Measurements from ENCODE around the gene CUL4A.
A peak's percentile ranks its signal among the peaks of the same experiment; 100 is the strongest.
"Not testable (repeated sequence)": the region's sequence is repeated elsewhere in the genome, so short reads cannot be mapped to it uniquely, and the experiment has no call there.

The CUL4A gene

GRCh38 chr13:113292021-113292862, 82.8 kb downstream of the CUL4A start:
- no peak for DNase-seq (ENCODE audit: low spot score)

GRCh38 chr13:113293686-113294085, 84.3 kb downstream of the CUL4A start:
- DNase-seq (ENCODE audit: low spot score): no peak

GRCh38 chr13:113295776-113296175, 86.4 kb downstream of the CUL4A start:
- DNase-seq (ENCODE audit: low spot score): no peak

- DNase-seq (ENCODE audit: low spot score): peak; percentile 97
Measured at GRCh38 chr13:113296823-113297369, 87.5 kb downstream of the CUL4A start, which contains the start of gene LAMP1. Gene LAMP1 (plus strand): TSS chr13:113297239. CDS start chr13:113297435, 196 bp downstream.

GRCh38 chr13:113297370-113298042, 88.1 kb downstream of the CUL4A start:
- no peak for DNase-seq (ENCODE audit: low spot score)

- DNase-seq (ENCODE audit: low spot score): no peak
Measured at GRCh38 chr13:113298043-113298945, 88.9 kb downstream of the CUL4A start.

GRCh38 chr13:113299951-113300350, 90.5 kb downstream of the CUL4A start:
- DNase-seq (ENCODE audit: low spot score): no peak

GRCh38 chr13:113302986-113303385, 93.6 kb downstream of the CUL4A start:
- DNase-seq (ENCODE audit: low spot score): no peak

- no peak for DNase-seq (ENCODE audit: low spot score)
Measured at GRCh38 chr13:113304121-113304520, 94.7 kb downstream of the CUL4A start.

GRCh38 chr13:113305208-113305607, 95.8 kb downstream of the CUL4A start:
- DNase-seq (ENCODE audit: low spot score): no peak

GRCh38 chr13:113307491-113307890, 98.1 kb downstream of the CUL4A start:
- DNase-seq (ENCODE audit: low spot score): no peak

- DNase-seq (ENCODE audit: low spot score): no peak
Measured at GRCh38 chr13:113309473-113309872, 100.1 kb downstream of the CUL4A start.

GRCh38 chr13:113314112-113314511, 104.7 kb downstream of the CUL4A start:
- not testable (repeated sequence) for DNase-seq (ENCODE audit: low spot score)

- not testable (repeated sequence) for DNase-seq (ENCODE audit: low spot score)
Measured at GRCh38 chr13:113314895-113315470, 105.6 kb downstream of the CUL4A start.

GRCh38 chr13:113315992-113316391, 106.6 kb downstream of the CUL4A start:
- no peak for DNase-seq (ENCODE audit: low spot score)
